HG03066 (cell line): Measurements from ENCODE around the gene UNC119B.

ENCODE experiments used
- ATAC-seq: cut with Tn5 transposase; IDR thresholded peaks from one replicate; pipeline ENCODE4 v1.9.1; 2021; ENCODE audit warnings: low read depth; ENCODE audit not compliant: unreplicated experiment

The UNC119B gene

DNA sequence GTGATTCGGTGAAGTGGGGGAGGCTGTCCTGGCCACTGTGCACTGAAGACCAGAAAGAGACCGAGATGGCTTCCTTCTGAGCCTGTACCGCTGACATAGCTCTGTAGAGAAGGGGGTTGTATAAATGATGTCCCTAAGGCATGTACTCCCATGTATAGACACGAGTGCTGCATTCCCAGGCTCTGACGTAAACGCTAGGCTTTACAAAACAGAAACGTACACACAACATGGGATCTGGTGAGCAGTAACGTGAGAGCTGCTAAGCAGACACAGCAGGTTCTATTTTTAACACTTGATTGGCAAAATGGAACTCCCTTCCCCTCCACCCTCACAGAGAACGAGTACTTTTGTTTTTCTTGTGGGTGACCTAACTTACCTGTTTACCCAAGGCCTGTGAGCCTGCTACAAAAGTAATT lies 51.3 kb downstream of the UNC119B start:
- ATAC-seq, result no peak

DNA sequence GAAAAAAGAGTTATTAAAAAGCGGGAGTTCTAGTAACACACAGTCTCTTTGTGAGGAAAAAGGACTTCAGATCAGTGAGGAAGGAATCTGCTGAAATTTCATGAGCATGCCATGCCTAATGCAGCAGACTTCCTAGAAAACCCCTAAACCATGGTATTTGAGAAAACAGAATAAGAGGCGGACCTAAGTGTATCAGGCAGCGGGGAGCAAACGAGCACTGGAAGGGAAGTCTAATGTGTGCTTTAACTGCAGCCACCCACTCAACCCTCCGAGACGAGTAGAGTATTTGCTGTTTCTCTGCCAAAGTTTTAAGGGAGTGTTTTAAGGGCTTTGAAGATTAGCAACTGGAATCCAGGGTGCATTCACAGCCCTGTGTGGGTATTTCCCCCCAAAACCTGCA lies 51.8 kb downstream of the UNC119B start:
- ATAC-seq, result no peak

DNA sequence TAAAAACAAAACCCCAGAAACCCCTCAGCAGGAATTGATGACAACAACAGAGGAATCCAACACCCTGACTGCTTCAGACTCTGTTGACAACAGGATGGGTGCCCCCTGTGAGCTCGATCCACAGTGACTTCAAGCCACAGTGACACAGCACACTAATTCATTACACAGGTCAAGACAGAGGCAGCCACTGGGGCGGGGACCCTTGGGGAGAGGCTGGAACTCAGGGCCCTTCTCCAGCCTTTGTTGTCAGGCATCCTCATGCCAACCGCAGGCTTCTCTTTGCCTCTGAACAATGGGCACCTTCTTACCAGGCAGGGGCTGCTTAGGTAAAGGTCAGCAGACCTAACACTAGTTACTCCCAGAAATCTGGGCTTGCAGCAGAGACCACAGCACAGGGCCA lies 53.0 kb downstream of the UNC119B start:
- no peak for ATAC-seq

DNA sequence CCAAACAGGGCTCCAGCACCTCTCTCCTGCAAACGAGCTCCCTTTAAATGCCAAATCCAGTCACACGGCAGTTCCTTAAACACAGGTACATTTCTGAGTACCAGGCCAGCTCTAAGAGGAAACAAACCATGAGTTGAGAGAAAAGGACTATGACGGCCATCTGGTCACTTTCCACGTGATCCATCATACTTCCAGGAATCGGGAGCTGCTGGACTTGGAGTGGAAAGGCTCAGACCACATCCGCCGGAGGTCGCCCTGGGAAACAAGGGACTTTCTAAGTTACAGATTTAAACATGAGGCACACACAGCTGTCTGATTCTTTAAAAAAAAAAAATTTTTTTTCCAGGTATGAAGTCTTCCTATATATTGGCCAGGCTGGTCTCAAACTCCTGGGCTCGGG lies 54.6 kb downstream of the UNC119B start:
- no peak for ATAC-seq

DNA sequence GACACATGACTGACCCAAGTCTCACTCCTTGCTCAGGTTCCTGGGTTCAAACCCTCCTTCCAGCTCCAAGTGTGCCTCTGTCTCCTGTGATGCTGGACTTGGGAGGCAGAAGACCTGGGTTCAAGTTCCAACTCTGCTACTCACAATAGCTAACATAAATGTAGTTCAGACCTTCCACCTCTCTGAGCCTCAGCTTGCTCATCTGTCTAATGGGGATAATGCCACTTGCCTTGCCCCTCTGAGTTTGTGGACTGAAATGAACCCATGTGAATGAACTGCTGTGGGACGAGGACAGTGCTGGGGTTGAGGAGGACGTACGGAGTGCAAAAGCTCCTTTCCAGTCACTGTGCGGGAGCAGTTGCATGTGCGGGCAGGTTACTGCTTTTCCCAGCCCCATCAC lies 56.3 kb downstream of the UNC119B start:
- no peak for ATAC-seq

DNA sequence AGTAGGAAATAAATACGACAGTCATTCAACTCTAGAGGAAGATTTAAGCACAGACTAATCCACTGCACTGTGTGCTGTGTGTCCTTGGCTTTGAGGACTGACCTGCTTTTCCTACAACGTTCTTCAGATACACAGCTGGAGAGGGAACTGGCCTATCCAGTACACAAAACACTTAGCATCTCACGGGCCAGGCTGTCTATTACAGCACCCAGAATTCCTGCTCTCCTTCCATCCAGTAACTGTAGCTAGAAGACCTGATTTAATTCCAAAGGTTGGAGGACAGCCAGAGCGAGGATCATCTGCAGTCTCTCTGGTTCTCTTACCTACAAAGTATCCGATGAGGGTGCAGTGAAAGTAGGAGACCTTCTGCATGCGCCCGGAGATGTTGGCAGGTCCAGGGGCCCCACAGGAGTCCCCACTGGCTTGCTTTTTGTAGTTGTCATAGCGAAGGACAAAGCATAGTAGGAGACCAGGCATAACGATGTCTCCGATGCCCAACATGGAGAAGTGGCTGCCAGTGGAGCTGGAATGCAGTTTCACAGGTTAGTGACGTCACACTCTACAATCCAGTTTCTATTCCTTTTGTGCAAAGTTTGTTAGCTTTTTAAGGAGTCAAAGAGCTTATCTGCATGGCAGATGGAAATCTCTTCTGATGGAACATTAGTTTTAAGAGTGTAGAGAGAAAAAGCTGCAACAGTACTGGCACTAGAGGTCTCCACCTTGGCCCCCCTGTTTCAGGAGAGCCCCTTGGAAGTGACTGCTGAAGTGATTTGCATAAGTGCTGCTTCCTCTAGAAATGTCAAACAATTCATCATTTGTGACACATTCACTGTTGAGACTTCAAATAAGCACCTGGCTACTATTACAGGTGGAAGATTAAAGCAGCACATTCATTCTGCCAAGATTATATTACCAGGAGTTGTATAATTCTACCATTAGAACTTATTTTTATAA lies 57.1 kb downstream of the UNC119B start:
- ATAC-seq, result no peak

DNA sequence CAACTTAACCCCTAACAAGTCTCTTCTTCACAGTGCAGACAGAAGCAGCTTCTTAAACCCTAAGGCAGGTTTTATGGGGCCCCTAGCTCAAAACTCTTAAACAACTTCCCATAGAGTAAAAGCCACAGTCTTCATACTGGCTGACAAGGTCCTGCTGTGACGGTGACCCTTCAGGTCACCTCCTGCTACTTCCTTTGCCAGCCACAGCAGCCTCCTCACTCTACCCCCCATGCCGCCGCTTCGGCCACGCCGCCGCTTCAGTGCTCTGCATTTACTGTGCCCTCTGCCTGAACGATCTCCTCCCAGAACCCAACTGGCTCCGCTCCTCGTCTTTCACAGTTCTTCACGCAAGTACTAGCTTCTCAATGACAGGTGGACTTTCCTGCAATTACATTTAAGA lies 60.8 kb downstream of the UNC119B start:
- no peak for ATAC-seq
